ENCODE data around the gene VCPKMT. TPM values are rescaled to one million over a fixed set of nuclear protein-coding genes. Genes with fewer than 3 reads are reported as not detected.

Gene VCPKMT
- total and polyA plus RNA-seq, 9 of the 15 experiments (the other 6 are each of a cell fraction or from before 2014, with no cell fraction given): 2.7 to 7.8 (median 6.3) TPM

GRCh38 chr14:50116181-50116956 is at the start of gene VCPKMT (continued):
- TF ChIP-seq CCNT2 (IDR thresholded peaks at IDR 0.05; ENCODE audit: borderline replicate concordance, extremely low read depth, insufficient read length, low read depth, low read length) (peak; percentile 91), CXXC5 (CRISPR knock-in tag; IDR thresholded peaks at IDR 0.05) (peak; percentile 93), FOXK2 (conservative IDR thresholded peaks at IDR 0.05 in 1 of 2, IDR thresholded peaks at IDR 0.05 in 1 of 2; ENCODE audit: low read depth in 2 of 2) (0 out of 4 replicates have a peak, but pooled peaks have one; percentile 53 to 65), POLR2AphosphoS5 (IDR thresholded peaks at IDR 0.05; ENCODE audit: control insufficient read depth, insufficient read depth, low read depth, low read length) (peak; percentile 74), SOX6 (IDR thresholded peaks at IDR 0.05) (peak; percentile 65), FIP1L1 (IDR thresholded peaks at IDR 0.05; ENCODE audit: low read depth, low read length, poor library complexity, severe bottlenecking) (no peak), MAFK (IDR thresholded peaks at IDR 0.05; ENCODE audit: low read length) (no peak), GTF2E2 (tag; IDR thresholded peaks at IDR 0.05) (peak; percentile 35; the same call in 1 of the 2 replicates), PURB (CRISPR knock-in tag; IDR thresholded peaks at IDR 0.05; ENCODE audit: low read depth) (no peak), ELF2 (CRISPR knock-in tag; IDR thresholded peaks at IDR 0.05) (peak; percentile 42; the same call in 1 of the 2 replicates), ZNF318 (IDR thresholded peaks at IDR 0.05; ENCODE audit: borderline replicate concordance in 1 of 2, low read depth in 1 of 2) (no peak)
- TF ChIP-seq, protein P1, sequence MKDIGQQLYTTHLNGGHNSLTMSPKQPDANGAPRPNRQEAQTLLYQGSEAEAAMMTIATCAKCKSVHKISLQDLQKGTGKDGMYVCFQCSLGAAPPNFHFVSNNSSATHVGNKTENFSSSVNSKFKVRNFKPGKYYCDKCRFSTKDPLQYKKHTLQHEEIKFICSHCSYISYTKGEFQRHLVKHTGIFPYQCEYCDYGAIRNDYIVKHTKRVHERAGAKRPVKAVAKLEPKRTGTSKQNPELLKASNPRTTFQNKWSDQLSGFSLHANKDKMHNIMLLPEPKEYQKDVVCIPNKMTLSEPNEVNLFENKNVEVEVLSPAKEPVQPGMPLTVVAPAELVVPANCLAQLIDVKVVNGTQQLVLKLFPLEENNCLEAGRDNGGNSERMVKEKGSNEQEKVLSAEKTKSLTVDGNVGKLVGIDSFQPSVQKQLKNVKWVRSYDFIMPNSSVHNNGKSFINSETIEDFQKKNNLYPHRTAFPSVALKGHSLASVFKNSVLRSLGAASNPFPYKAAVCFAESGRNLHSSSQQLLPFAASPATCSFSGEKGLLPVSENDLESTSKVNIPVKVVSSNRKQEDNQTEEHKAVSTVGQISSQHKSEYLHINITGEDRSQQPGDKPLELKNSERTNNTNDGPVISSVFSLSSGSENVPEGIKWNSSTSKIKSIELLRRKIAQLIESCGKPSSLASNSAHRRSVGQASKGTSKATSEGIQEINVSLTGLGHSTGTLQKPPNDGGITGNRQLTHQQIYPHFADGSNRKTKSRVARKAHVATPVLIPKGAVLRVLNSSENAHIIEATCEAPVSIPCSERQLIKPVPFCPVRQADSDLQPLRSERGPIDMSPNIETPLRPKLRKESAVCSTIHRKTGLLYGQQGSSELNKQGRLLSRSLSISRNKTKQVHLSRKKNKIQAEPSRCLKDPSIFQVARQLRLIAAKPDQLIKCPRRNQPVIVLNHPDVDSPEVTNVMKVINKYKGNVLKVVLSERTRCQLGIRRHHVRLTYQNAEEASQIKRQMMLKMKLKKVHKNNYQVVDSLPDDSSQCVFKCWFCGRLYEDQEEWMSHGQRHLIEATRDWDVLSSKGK (CRISPR knock-in tag; IDR thresholded peaks at IDR 0.05): no peak
- TF ChIP-seq, protein P2, sequence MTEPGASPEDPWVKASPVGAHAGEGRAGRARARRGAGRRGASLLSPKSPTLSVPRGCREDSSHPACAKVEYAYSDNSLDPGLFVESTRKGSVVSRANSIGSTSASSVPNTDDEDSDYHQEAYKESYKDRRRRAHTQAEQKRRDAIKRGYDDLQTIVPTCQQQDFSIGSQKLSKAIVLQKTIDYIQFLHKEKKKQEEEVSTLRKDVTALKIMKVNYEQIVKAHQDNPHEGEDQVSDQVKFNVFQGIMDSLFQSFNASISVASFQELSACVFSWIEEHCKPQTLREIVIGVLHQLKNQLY (CRISPR knock-in tag; conservative IDR thresholded peaks at IDR 0.05): no peak

Data from K562 (cell line).